Measurements from ENCODE around the gene TJAP1. TPM values are rescaled to one million over a fixed set of nuclear protein-coding genes. Genes with fewer than 3 reads are reported as not detected.

The TJAP1 gene
- total and polyA plus RNA-seq, 10 donors: 13.5 to 40.0 (median 33.3) TPM

GRCh38 chr6:43444036-43444435 lies 33.3 kb upstream of the TJAP1 start:
- peaks cover 0 to 8% (median 0%) of the 10 kb centered on the region in 6 donors for H3K4me1 ChIP-seq

GRCh38 chr6:43444582-43444981 lies 32.8 kb upstream of the TJAP1 start:
- intact Hi-C loops (cut with DNase I; ENCODE audit: low total_unique reads): no loop called here
- H3K4me1 ChIP-seq: peaks cover 0 to 8% (median 0%) of the 10 kb centered on the region in 6 donors
- H3K27ac ChIP-seq: no peak overlapping the region
- H3K9me3 ChIP-seq: no peaks in the 10 kb centered on the region
- H3K36me3 ChIP-seq: peaks cover 0 to 100% (median 85%) of the 10 kb centered on the region in 6 donors
- 73 to 86% (median 76%) methylated on average over 8 of the region's 8 CpGs for WGBS, 5 donors
- H3K4me3 ChIP-seq: no peak overlapping the region
- no peaks in the 10 kb centered on the region for H3K27me3 ChIP-seq (replicated peaks in 1 of 7)
- TF ChIP-seq CTCF (IDR thresholded peaks at IDR 0.05 in 8 of 11, conservative IDR thresholded peaks at IDR 0.05 in 3 of 11): no peak
- no peak for TF ChIP-seq POLR2AphosphoS5 (IDR thresholded peaks at IDR 0.05)
- no peak for TF ChIP-seq POLR2A (IDR thresholded peaks at IDR 0.05)
- DNase-seq: no peak

More at GRCh38 chr6:43444036-43444435, 33.3 kb upstream of the TJAP1 start:
- H3K27me3 ChIP-seq (replicated peaks in 1 of 7): no peaks in the 10 kb centered on the region
- H3K27ac ChIP-seq: no peak overlapping the region
- H3K9me3 ChIP-seq: no peaks in the 10 kb centered on the region
- peaks cover 0 to 100% (median 84%) of the 10 kb centered on the region in 6 donors for H3K36me3 ChIP-seq
- intact Hi-C loops (cut with DNase I; ENCODE audit: low total_unique reads): no loop called here
- WGBS, 5 donors: 83 to 90% (median 86%) methylated on average over 10 of the region's 10 CpGs
- no peak overlapping the region for H3K4me3 ChIP-seq
- no peak for DNase-seq
- TF ChIP-seq POLR2AphosphoS5 (IDR thresholded peaks at IDR 0.05) (no peak), POLR2A (IDR thresholded peaks at IDR 0.05) (no peak), CTCF (IDR thresholded peaks at IDR 0.05 in 8 of 11, conservative IDR thresholded peaks at IDR 0.05 in 3 of 11) (no peak)

GRCh38 chr6:43445576-43445975 lies 31.8 kb upstream of the TJAP1 start:
- no peaks in the 10 kb centered on the region for H3K27me3 ChIP-seq (replicated peaks in 1 of 7)
- H3K4me3 ChIP-seq: no peak overlapping the region
- intact Hi-C loops (cut with DNase I; ENCODE audit: low total_unique reads): no loop called here
- H3K36me3 ChIP-seq: peaks cover 0 to 100% (median 90%) of the 10 kb centered on the region in 6 donors
- DNase-seq: no peak
- peaks cover 0 to 8% (median 0%) of the 10 kb centered on the region in 6 donors for H3K4me1 ChIP-seq
- WGBS, 5 donors: 89 to 94% (median 94%) methylated on average over 16 of the region's 16 CpGs
- no peak overlapping the region for H3K27ac ChIP-seq
- no peaks in the 10 kb centered on the region for H3K9me3 ChIP-seq
- TF ChIP-seq POLR2AphosphoS5 (IDR thresholded peaks at IDR 0.05): no peak
- TF ChIP-seq POLR2A (IDR thresholded peaks at IDR 0.05): no peak
- no peak for TF ChIP-seq CTCF (IDR thresholded peaks at IDR 0.05 in 8 of 11, conservative IDR thresholded peaks at IDR 0.05 in 3 of 11)

GRCh38 chr6:43447604-43448003 lies 29.8 kb upstream of the TJAP1 start:
- Histone ChIP-seq H3K27ac (no peak overlapping the region), H3K36me3 (peaks cover 0 to 100% (median 88%) of the 10 kb centered on the region in 6 donors), H3K9me3 (no peaks in the 10 kb centered on the region), H3K4me3 (no peak overlapping the region), H3K27me3 (replicated peaks in 1 of 7) (no peaks in the 10 kb centered on the region), H3K4me1 (peaks cover 0 to 8% (median 0%) of the 10 kb centered on the region in 6 donors)
- WGBS, 5 donors: 96 to 100% (median 96%) methylated on average over 16 of the region's 16 CpGs
- TF ChIP-seq CTCF (IDR thresholded peaks at IDR 0.05 in 8 of 11, conservative IDR thresholded peaks at IDR 0.05 in 3 of 11) (no peak), POLR2AphosphoS5 (IDR thresholded peaks at IDR 0.05) (peak in 1 of 3 donors; percentile 52), POLR2A (IDR thresholded peaks at IDR 0.05) (no peak)
- intact Hi-C loops (cut with DNase I; ENCODE audit: low total_unique reads): no loop called here
- no peak for DNase-seq
